HepG2 (cell line): ENCODE data around the gene CMPK1. TPM values are rescaled to one million over a fixed set of nuclear protein-coding genes. Genes with fewer than 3 reads are reported as not detected.

Experiments
- FOXJ3 ChIP-seq: sonication (generic); formaldehyde crosslinking; IDR thresholded peaks from 2 replicates; pipeline ENCODE4 v1.4.0; 2020; ENCODE audit warnings: missing genetic modification reagents, mild to moderate bottlenecking, borderline replicate concordance
- HES4 ChIP-seq: sonication (generic); formaldehyde crosslinking; IDR thresholded peaks from 2 replicates; pipeline ENCODE4 v1.9.0; 2021; ENCODE audit warnings: mild to moderate bottlenecking, missing genetic modification reagents, borderline replicate concordance
- KDM2A ChIP-seq: sonication (generic); formaldehyde crosslinking; IDR thresholded peaks from 2 replicates; pipeline ENCODE4 v1.4.0; 2020; ENCODE audit warnings: low read depth, missing genetic modification reagents, borderline replicate concordance
- MEIS2 ChIP-seq: sonication (generic); formaldehyde crosslinking; IDR thresholded peaks from 2 replicates; pipeline ENCODE4 v1.9.0; 2021; ENCODE audit warnings: mild to moderate bottlenecking, missing genetic modification reagents
- NFYB ChIP-seq: sonication (generic); formaldehyde crosslinking; IDR thresholded peaks from 2 replicates; pipeline ENCODE4 v1.4.0; 2020; ENCODE audit warnings: missing genetic modification reagents
- PATZ1 ChIP-seq: sonication (generic); formaldehyde crosslinking; IDR thresholded peaks from 2 replicates; pipeline ENCODE4 v1.4.0; 2020; ENCODE audit warnings: missing genetic modification reagents
- PCBP1 ChIP-seq: fragments of 200-400 bp; formaldehyde crosslinking; IDR thresholded peaks from 2 replicates; pipeline ENCODE4 v1.6.1; 2017; ENCODE audit warnings: mild to moderate bottlenecking, low read depth, low read length, borderline replicate concordance
- PRPF4 ChIP-seq: fragments of 200-400 bp; formaldehyde crosslinking; IDR thresholded peaks from 2 replicates; pipeline ENCODE4 v1.6.1; 2016; ENCODE audit warnings: low read length, low read depth; ENCODE audit not compliant: poor library complexity, severe bottlenecking
- SMAD3 ChIP-seq: sonication (generic); formaldehyde crosslinking; IDR thresholded peaks from 2 replicates; pipeline ENCODE4 v1.4.0; 2020; ENCODE audit warnings: missing genetic modification reagents
- SNAPC2 ChIP-seq: sonication (generic); formaldehyde crosslinking; IDR thresholded peaks from 2 replicates; pipeline ENCODE4 v1.8.1; 2022; ENCODE audit warnings: mild to moderate bottlenecking, missing genetic modification reagents
- XRCC5 ChIP-seq: fragments of 200-400 bp; formaldehyde crosslinking; optimal IDR thresholded peaks from 2 replicates; pipeline ENCODE3; 2017; ENCODE audit warnings: mild to moderate bottlenecking, low read length
- ZBTB3 ChIP-seq: sonication (generic); formaldehyde crosslinking; IDR thresholded peaks from 2 replicates; pipeline ENCODE4 v1.4.0; 2020; ENCODE audit warnings: low read depth, mild to moderate bottlenecking, moderate library complexity, missing genetic modification reagents, borderline replicate concordance
- ZGPAT ChIP-seq: IDR thresholded peaks from 2 replicates; pipeline ENCODE4 v1.6.1; 2016; ENCODE audit warnings: mild to moderate bottlenecking
- ZNF335 ChIP-seq: sonication (generic); formaldehyde crosslinking; IDR thresholded peaks from 2 replicates; pipeline ENCODE4 v1.4.0; 2020; ENCODE audit warnings: missing genetic modification reagents
- ZNF776 ChIP-seq: sonication (generic); formaldehyde crosslinking; IDR thresholded peaks from 2 replicates; pipeline ENCODE4 v1.4.0; 2020; ENCODE audit warnings: mild to moderate bottlenecking, missing genetic modification reagents
- ZNF878 ChIP-seq: sonication (generic); formaldehyde crosslinking; IDR thresholded peaks from 2 replicates; pipeline ENCODE4 v1.8.1; 2023; ENCODE audit warnings: mild to moderate bottlenecking, missing genetic modification reagents, moderate library complexity
- polyA plus RNA-seq, 8 experiments: library from polyadenylated mRNA; depleted of rRNA in 3 of 8; stranded (reverse) in 7 of 8; unstranded in 1 of 8; fragments of >200 nt; fragmentation: Illumina TruSeq in 4 of 8; extraction: Trizol in 4 of 8; gene quantifications; 2 replicates each; pipeline versions ENCODE4 v1.2.1 to v1.2.3, GENCODE V29; 2011 to 2016; ENCODE audit warnings: low read depth in 4 of 8, missing spikeins in 1 of 8, mixed read lengths in 1 of 8; ENCODE audit not compliant: insufficient read depth in 1 of 8
- total RNA-seq, 5 experiments: library from RNA; depleted of rRNA; stranded (reverse); fragments of >200 nt; fragmentation: Illumina TruSeq; extraction: Trizol; gene quantifications; 2 replicates each; pipeline ENCODE4 v1.2.3, GENCODE V29; 2016; ENCODE audit warnings: low read depth in 1 of 5
- TF ChIP-seq, protein P1 (sequence below): IDR thresholded peaks from 2 replicates; pipeline ENCODE4 v1.6.1; 2012; ENCODE audit warnings: inconsistent platforms
- TF ChIP-seq, protein P2 (sequence below): sonication (generic); formaldehyde crosslinking; IDR thresholded peaks from 2 replicates; pipeline ENCODE4 v1.8.1; 2023; ENCODE audit warnings: mild to moderate bottlenecking, inconsistent platforms, moderate library complexity, missing genetic modification reagents, borderline replicate concordance
- TF ChIP-seq, protein P3 (sequence below): sonication (generic); formaldehyde crosslinking; conservative IDR thresholded peaks from 2 replicates; pipeline ENCODE4 v1.8.0; 2022; ENCODE audit warnings: mild to moderate bottlenecking, moderate library complexity, missing genetic modification reagents

CMPK1 gene
- total and polyA plus RNA-seq, 2 of the 13 experiments (the other 11 are each of a cell fraction or from before 2014, with no cell fraction given), result 38.3 to 92.0 TPM

DNA sequence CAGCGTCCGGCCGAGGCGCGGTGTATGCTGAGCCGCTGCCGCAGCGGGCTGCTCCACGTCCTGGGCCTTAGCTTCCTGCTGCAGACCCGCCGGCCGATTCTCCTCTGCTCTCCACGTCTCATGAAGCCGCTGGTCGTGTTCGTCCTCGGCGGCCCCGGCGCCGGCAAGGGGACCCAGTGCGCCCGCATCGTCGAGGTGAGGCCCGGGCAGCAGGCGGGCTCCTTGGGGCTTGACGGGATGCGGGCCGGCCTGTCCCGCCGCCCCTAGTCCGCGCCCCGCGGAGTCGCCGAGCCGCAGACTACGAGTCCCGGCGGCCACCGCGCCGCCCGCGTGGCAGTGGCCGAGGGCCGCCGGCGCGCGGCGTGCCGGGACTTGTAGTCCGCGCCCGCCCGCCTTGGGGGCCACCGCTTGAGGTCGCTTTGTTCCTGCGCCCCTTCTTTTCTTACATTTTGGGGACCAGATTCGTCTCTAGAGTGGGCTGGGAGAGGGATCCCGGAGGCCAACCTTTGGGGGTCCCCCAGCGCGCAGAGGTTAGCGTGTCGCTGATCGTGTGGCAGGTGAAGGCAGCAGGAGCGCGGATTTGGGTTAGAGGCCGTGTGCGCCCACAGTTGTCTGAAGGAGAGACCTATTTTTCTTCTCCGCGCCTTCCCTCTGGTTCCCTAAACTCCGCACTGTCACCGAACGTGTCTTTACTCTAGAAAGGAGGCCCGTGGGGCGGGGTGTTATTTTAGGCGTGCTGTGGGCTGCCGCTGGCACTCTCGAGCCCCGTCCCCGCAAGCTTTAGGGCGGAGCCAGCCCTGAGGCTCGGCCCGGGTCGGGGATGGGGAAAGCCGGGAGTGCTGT is 553 bp downstream of the CMPK1 start (continued):
- TF ChIP-seq NFYB (CRISPR knock-in tag), result peak; percentile 10; the same call in 1 of the 2 replicates
- TF ChIP-seq, protein P1, sequence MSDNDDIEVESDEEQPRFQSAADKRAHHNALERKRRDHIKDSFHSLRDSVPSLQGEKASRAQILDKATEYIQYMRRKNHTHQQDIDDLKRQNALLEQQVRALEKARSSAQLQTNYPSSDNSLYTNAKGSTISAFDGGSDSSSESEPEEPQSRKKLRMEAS, result peak; percentile 35; the same call in 1 of the 2 replicates
- TF ChIP-seq XRCC5, result peak; percentile 78
- TF ChIP-seq HES4, result no peak
- TF ChIP-seq ZBTB3, result no peak
- TF ChIP-seq, protein P2, sequence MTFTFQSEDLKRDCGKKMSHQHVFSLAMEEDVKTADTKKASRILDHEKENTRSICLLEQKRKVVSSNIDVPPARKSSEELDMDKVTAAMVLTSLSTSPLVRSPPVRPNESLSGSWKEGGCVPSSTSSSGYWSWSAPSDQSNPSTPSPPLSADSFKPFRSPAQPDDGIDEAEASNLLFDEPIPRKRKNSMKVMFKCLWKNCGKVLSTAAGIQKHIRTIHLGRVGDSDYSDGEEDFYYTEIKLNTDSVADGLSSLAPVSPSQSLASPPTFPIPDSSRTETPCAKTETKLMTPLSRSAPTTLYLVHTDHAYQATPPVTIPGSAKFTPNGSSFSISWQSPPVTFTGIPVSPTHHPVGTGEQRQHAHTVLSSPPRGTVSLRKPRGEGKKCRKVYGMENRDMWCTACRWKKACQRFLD (CRISPR knock-in tag), result peak; percentile 87; the same call in 1 of the 2 replicates
- TF ChIP-seq ZGPAT (CRISPR knock-in tag), result peak; percentile 65
- TF ChIP-seq MEIS2, result 0 out of 2 replicates have a peak, but pooled peaks have one; percentile 82
- TF ChIP-seq PATZ1 (CRISPR knock-in tag), result peak; percentile 59
- TF ChIP-seq ZNF878 (CRISPR knock-in tag), result peak; percentile 69
- peak; percentile 64; the same call in 1 of the 2 replicates for TF ChIP-seq SNAPC2 (CRISPR knock-in tag)
- TF ChIP-seq SMAD3 (CRISPR knock-in tag), result peak; percentile 59; the same call in 1 of the 2 replicates
- peak; percentile 57 for TF ChIP-seq FOXJ3
- TF ChIP-seq ZNF335 (CRISPR knock-in tag), result 0 out of 2 replicates have a peak, but pooled peaks have one; percentile 75
- TF ChIP-seq KDM2A (CRISPR knock-in tag), result 0 out of 2 replicates have a peak, but pooled peaks have one; percentile 7
- TF ChIP-seq, protein P3, sequence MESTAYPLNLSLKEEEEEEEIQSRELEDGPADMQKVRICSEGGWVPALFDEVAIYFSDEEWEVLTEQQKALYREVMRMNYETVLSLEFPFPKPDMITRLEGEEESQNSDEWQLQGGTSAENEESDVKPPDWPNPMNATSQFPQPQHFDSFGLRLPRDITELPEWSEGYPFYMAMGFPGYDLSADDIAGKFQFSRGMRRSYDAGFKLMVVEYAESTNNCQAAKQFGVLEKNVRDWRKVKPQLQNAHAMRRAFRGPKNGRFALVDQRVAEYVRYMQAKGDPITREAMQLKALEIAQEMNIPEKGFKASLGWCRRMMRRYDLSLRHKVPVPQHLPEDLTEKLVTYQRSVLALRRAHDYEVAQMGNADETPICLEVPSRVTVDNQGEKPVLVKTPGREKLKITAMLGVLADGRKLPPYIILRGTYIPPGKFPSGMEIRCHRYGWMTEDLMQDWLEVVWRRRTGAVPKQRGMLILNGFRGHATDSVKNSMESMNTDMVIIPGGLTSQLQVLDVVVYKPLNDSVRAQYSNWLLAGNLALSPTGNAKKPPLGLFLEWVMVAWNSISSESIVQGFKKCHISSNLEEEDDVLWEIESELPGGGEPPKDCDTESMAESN (CRISPR knock-in tag), result 0 out of 2 replicates have a peak, but pooled peaks have one; percentile 34
- no peak for TF ChIP-seq PRPF4
- no peak; the same call in 1 of the 2 replicates for TF ChIP-seq ZNF776 (CRISPR knock-in tag)
- 0 out of 2 replicates have a peak, but pooled peaks have one; percentile 46 for TF ChIP-seq PCBP1
